Hematopoietic multipotent progenitor cell treated with erythropoietin and hydrocortisone succinate and interleukin-3 and kit ligand, for 15 days (in vitro differentiated cells): Measurements from ENCODE around the gene TNFAIP8.
"Not testable (repeated sequence)": the region's sequence is repeated elsewhere in the genome, so short reads cannot be mapped to it uniquely, and the experiment has no call there.

Experiments used
- DNase-seq: peaks from one replicate; pipeline ENCODE4 v3.0.0-alpha.2; 2015; ENCODE audit warnings: low spot score

TNFAIP8 gene

DNA sequence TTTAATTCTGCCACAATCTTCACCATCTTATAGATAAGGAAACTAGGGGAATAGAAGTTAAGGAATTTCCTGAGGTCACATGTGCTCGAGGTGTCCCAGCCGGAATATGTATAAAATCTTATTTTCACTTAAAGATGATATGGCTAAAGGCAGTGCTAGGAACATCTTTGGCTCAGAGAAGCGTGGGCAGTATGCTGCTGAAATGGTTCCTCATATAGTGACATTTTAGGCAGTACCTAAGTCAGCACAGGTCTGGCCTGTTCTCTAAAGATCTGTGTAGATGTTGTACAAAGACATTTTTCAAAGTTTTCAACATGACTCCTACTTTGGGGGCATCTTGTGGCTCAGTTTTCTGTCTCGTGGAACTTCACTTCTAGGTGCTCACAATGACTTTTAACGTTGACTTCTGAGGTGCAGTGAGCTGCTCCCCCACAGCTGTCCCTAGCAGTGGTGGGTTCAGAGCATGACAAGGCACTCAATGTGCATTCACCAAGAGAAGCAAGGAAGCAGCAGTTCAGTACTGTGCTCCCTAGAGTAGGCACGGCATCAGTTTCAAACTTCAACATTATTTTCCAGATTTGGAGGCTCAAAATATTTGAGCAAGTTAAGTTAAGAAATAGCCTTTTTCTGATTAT, 40.3 kb downstream of the TNFAIP8 start:
- no peak for DNase-seq

- DNase-seq, result no peak
These were observed 41.9 kb downstream of the TNFAIP8 start for GRCh38 chr5:119397518-119398380.

DNA sequence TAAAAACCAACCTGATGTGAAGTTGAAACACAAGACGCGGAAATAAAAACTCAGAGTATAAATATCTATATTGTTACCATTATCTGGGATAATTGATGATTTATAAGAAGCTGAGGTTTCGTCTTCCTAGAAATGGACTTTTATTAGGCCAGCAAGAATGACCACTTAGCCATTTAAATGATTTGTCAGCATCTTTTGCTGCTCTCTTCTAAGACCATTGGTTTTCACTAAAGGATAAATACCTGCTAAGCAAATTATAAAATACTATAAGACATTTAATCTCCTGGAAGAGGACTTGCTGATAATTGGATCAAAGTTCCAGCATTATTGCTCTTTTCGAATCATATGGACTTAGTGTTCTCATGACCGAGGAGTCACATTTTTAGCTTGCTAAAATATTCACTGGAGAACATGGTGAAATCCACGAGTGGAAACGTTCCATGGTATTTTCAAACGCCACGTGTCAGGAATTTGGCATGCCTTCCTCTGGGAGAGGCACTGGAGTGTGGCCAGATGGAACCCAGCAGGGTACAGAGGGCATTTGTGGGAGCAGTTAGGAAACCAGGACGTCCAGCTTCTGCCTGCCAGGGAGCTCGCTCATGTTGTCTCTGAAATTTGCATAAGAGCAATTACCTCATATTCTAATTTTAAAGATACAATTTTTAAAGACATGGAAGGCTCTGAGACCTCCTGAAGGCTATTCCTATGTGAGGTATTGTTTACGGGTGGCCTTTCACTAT, 43.1 kb downstream of the TNFAIP8 start:
- DNase-seq, result no peak

- no peak for DNase-seq
These were observed 44.4 kb downstream of the TNFAIP8 start for GRCh38 chr5:119400245-119400644.

GRCh38 chr5:119402081-119402480, 46.3 kb downstream of the TNFAIP8 start:
- DNase-seq, result no peak

DNA sequence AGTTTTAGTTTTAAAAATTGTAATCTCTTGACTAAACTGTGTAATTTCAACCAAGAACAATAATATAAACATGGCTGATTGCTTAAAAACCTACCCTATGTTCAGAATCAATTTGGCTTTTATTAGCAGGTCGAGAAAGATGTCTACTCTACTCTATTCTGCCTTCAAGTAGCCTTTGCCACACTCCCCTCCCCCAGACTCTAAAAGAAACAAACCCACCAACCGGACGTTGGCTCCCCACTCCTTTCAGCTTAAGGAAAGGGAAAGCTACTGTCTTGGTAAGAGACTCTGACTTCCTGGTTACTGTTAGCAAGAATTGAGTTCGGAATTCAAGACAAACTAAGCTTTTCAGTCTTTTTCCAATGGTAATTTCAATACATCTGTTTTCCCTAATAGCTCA, 46.7 kb downstream of the TNFAIP8 start:
- DNase-seq, result no peak

GRCh38 chr5:119404033-119404432, 48.2 kb downstream of the TNFAIP8 start:
- DNase-seq, result no peak

DNA sequence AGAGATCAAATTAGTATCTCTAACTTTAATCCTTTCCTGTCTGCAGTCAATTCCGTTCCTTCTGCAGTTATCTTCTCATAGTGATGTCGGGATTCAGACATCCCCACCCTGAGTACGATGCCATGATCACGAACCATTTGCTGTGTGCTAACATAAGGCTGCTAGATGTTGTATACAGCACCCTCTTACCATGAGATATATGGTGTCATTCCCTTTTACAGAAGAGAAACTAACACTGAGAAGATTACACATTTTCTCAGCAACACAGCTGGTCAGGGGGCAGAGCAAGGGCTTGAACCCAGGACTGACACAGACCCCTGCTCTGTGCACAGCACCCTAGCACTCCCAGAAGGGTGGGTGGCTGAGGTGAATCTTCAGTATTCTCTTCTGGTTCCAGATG, 49.6 kb downstream of the TNFAIP8 start:
- no peak for DNase-seq

GRCh38 chr5:119406551-119407110, 50.8 kb downstream of the TNFAIP8 start:
- DNase-seq, result no peak

DNA sequence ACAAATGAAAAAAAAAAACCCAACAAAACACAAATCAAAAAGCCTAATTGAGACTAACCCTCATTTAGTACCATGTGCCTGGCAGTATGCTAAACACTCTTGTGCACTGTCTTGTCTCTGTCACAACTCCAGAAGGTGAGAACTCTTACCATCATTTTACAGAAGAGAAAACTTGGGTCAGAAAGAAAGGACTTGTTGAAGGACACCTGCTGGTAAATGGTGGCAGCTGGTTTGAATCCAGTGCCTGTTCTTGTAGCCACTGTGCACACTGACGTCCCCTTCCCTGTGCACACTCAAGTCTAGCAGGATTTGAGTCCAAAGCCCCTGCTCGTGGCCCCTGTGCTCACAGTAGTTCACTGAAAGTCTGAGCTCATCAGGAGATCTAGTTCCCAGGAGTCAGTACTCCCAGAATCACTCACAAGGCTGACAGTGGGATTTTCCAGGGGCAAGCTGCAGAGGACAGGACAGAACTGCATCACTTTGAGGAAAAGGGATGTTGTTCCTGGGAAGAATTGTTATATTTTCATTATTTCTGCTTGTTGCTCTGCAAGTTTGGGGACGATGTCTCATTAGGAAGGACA, 53.5 kb downstream of the TNFAIP8 start:
- DNase-seq, result no peak

DNA sequence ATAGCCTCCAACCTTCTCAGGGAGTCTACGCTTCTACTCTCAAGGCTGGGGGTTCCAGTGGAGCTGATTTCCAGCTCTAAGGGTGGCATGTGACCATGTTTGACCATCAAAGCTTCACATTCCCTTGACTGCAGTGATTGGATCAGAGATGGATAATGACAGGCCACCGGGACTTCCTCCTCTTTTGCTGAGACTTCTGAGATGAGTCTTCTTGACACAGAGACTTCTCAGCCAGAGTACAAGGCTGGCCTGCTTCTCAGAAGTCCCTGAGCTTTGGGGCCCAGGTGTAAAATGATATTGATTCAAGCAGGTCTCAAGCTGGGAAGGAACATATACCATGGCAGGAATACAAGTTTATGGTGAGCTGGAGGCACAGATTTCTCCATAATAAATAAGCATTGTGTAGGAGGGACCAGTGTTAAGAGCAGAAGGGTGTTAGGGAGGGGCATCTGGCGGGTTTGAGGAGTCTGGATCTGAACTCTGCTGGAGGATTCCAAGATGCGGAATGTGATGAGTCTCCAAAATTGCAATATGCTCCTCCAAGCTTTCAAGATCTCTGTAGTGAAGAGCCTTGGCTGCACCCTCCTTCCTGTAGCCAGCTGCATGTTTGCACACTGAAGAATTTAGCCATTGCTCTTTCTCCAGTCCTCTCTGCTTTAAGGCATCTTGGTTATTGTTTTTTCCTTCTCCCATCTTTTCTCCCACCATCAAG, 54.8 kb downstream of the TNFAIP8 start:
- DNase-seq, result no peak

DNA sequence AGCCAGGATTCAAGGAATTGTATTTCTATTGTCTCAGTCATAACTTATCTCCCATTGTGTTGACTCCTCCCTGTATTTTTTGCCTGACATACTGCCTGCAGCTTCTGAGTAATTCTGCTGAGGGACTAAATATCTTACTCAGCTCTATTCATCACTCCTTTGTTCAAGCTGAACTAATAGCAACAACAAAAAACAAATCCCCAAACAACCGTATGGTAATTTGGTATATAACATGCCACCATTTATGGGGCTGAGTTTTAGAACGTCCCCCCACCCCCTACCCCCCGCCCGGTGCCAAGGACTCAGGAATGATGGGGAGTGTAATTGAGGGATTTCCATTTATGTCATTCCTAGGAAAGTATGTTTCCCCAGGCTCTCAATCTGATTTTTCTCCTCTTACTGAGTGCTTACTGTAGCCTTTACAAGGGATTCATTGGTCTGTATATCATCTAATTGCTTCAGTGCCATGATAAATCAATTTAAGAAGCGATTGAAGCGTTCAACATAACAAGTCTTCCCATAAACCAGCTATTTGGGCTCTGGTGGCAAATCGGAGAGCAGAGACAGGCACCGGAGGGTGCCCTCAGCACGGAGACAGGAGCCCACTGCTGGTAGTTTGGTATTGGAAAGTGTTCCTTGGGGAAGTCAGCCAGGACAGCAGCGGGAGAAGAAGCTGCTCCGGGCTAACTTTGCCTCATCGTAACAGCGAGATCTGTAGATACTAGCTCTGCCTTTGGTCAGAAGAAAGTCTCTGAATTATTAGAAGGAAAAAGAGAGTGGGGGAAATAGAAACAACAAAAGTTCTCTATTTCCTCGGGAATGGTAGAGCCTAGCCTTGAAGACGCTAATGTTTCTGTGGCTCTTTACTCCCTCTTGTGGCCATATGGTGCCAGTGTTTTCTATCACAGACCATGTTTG, 55.8 kb downstream of the TNFAIP8 start:
- DNase-seq, result peak; percentile 86

GRCh38 chr5:119412279-119413227, 56.7 kb downstream of the TNFAIP8 start:
- no peak for DNase-seq

DNA sequence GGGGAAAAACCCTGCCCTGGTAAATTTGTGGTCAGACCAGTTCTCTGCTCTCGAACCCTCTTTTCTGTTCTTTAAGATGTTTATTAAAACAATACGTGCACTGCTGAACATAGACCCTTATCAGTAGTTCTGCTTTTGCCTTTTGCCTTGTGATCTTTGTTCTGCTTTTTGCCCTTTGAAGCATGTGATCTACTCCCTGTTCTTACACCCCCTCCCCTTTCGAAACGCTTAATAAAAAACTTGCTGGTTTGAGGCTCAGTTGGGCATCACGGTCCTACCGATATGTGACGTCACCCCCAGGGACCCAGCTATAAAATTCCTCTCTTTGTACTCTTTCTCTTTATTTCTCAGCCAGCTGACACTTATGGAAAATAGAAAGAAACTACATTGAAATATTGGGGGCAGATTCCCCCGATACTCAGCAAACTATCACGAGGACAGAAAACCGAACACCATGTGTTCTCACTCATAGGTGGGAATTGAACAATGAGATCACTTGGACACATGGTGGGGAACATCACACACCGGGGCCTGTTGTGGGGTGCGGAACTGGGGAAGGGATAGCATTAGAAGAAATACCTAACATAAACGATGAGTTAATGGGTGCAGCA, 58.4 kb downstream of the TNFAIP8 start:
- DNase-seq, result not testable (repeated sequence)

DNA sequence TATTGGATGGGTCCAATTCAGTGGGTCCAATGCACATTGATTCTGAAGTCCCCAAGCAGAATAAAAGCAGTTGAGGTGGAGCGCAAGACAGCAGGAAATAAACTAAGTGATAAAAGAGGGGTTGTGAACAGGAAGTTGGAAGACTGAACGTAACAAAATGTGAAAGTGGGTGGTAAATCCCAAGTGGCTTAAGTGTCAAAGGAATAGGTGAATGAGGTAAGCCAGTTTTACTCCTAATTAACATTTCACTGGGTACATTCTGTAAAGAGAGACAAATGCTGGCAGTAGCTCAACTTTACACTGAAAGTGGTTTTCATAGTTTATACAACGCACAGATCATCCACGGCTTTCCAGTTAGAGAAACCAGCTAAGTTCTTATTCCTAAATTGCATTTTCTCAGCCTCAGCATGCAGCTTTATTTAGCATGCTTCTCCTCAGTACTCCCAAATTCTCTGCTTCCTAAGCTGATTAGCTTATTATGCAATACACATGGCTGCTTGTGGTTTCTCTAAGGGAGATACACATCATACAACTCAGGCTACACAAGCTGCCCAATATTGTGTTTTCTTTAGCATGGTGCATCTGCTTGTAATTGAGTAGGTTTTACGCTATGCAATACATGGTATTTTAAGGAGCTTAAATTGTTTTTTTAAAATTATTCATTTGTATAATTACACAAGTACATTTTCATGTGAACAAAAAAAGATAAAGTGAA, 62.2 kb downstream of the TNFAIP8 start:
- no peak for DNase-seq

GRCh38 chr5:119418606-119419100, 62.8 kb downstream of the TNFAIP8 start:
- no peak for DNase-seq

DNA sequence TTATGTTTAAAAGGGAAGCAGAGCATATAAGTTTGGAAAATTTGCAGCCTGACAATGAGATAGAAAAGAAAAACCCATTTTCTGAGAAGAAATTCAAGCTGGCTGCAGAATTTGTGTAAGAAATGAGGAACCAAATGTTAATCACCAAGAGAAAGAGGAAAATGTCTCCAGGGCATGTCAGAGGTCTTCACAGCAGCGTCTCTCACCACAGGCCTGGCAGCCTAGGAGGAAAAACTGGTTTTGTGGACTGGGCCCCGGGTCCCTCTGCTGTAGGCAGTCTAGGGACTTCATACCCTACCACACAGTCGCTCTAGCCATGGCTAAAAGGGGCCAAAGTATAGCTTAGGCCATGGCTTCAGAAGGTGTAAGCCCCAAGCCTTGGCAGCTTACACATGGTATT, 64.3 kb downstream of the TNFAIP8 start:
- DNase-seq, result no peak

DNA sequence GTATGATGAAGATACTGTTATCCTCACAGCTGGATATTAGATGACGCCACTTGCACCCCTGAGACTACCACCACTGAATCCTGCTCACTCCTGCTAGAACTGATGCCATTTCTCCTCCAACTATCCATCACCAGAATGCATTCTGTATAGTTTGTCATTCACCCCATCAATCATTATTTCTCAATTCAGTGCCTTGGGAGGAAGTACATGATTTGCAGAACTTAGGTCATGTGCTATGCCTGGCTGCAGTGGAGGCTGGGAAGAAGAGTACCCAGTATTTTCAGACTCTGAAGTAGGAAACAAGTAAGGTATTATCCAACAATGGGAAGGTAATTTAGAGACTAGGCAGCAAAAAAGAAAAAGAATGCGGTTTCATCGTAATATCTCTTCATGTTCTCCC, 70.2 kb downstream of the TNFAIP8 start:
- DNase-seq, result no peak
